ENCODE measurements around the gene LPO. TPM values are rescaled to one million over a fixed set of nuclear protein-coding genes. Genes with fewer than 3 reads are reported as not detected.

Gene LPO
- total RNA-seq, 2 donors from 2014 or later = not detected

- peak; percentile 35 to 63 for DNase-seq
- ATAC-seq = peak; percentile 88
- intact Hi-C loops (cut with DNase I, micrococcal nuclease) = no loop called here
Observed at GRCh38 chr17:58249270-58250133, 11.1 kb downstream of the LPO start.

- intact Hi-C loops (cut with DNase I, micrococcal nuclease) = no loop called here
- DNase-seq = no peak
- no peak for ATAC-seq
Observed at GRCh38 chr17:58250344-58251011, 12.1 kb downstream of the LPO start.

- intact Hi-C loops (cut with DNase I, micrococcal nuclease) = no loop called here
- no peak for ATAC-seq
- DNase-seq = no peak
Observed at GRCh38 chr17:58252141-58252540, 13.8 kb downstream of the LPO start.

- DNase-seq = no peak
- ATAC-seq = no peak
- intact Hi-C loops (cut with DNase I, micrococcal nuclease) = no loop called here
Observed at GRCh38 chr17:58253082-58253481, 14.7 kb downstream of the LPO start.

GRCh38 chr17:58254803-58255202 is 16.4 kb downstream of the LPO start:
- no peak for DNase-seq
- no peak for ATAC-seq
- intact Hi-C loops (cut with DNase I, micrococcal nuclease) = no loop called here

- DNase-seq (no peak), ATAC-seq (no peak)
- intact Hi-C loops (cut with DNase I, micrococcal nuclease) = no loop called here
Observed at GRCh38 chr17:58262149-58262548, 23.8 kb downstream of the LPO start.

- ATAC-seq = no peak
- no peak for DNase-seq
- intact Hi-C loops (cut with DNase I, micrococcal nuclease) = no loop called here
Observed at GRCh38 chr17:58263773-58264172, 25.4 kb downstream of the LPO start.

- intact Hi-C loops (cut with DNase I, micrococcal nuclease) = no loop called here
- DNase-seq (no peak), ATAC-seq (no peak)
Observed at GRCh38 chr17:58264407-58265103, 26.2 kb downstream of the LPO start.

- ATAC-seq (no peak), DNase-seq (no peak)
- intact Hi-C loops (cut with DNase I, micrococcal nuclease) = no loop called here
Observed at GRCh38 chr17:58265271-58265670, 26.9 kb downstream of the LPO start.

GRCh38 chr17:58265902-58266875 is 27.8 kb downstream of the LPO start:
- DNase-seq (no peak), ATAC-seq (no peak)
- intact Hi-C loops (cut with DNase I, micrococcal nuclease) = no loop called here

- DNase-seq (no peak), ATAC-seq (no peak)
- intact Hi-C loops (cut with DNase I, micrococcal nuclease) = no loop called here
Observed at GRCh38 chr17:58267347-58268324, 29.3 kb downstream of the LPO start.

GRCh38 chr17:58268326-58268725 is 29.9 kb downstream of the LPO start:
- ATAC-seq (no peak), DNase-seq (no peak)
- intact Hi-C loops (cut with DNase I, micrococcal nuclease) = no loop called here

- DNase-seq (no peak), ATAC-seq (no peak)
- intact Hi-C loops (cut with DNase I, micrococcal nuclease) = no loop called here
Observed at GRCh38 chr17:58268774-58269556, 30.6 kb downstream of the LPO start.

GRCh38 chr17:58269557-58270291 is 31.3 kb downstream of the LPO start:
- no peak for ATAC-seq
- intact Hi-C loops (cut with DNase I, micrococcal nuclease) = no loop called here

GRCh38 chr17:58270476-58271215 is 32.3 kb downstream of the LPO start:
- DNase-seq (no peak), ATAC-seq (peak; percentile 47)
- intact Hi-C loops (cut with DNase I, micrococcal nuclease) = no loop called here

More at GRCh38 chr17:58269557-58270291, 31.3 kb downstream of the LPO start:
- DNase-seq = no peak

All from left colon (tissue), 2 donors.